ENCODE data around the gene ATG9A.

The ATG9A gene

DNA sequence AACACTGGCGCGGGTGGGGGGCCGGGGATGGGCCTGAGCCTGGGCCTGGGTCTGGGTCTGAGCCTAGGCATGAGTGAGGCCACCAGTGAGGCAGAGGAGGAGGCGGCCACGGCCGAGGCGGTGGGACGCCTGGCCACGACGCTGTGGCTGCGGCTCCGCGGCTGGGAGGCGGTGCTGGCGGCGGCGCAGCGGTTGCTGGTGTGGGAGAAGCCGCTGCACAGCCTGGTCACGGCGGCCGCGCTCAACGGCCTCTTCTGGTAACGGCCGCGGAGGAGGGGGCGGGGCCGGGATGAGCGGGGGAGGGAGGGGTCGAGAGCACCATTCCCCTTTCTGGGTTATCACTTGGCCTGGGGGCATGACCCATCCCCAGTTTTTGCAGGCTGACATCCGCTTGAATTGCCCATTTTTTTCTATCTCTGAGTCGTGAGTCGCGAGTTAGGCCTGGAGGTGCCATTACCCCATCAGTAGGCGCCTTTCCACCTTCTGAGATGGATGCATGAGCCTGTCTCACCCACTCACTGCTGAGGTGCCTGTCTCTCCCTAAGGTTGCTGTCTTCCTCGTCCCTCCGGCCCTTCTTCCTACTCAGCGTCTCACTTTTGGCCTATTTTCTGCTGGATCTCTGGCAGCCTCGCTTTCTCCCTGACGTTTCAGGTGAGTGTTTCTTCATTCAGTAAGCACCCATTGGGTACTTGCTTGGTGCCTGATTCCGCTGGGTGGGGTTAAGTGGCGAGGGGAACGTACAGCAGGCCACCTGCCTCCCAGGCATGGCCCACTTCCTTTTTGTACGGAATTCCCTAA, 50.9 kb downstream of the ATG9A start:
- H3K4me3 ChIP-seq (ENCODE audit: low read length) = peak overlapping the region; percentile 73
- H3K9me3 ChIP-seq (ENCODE audit: low read length) = no peaks in the 10 kb centered on the region
- peak overlapping the region; percentile 13 for H2AFZ ChIP-seq (ENCODE audit: low read depth, low read length)
- H3K36me3 ChIP-seq (ENCODE audit: insufficient read depth, low read length) = peaks cover 53% of the 10 kb centered on the region
- H3K27me3 ChIP-seq (ENCODE audit: insufficient read depth, low read length) = no peaks in the 10 kb centered on the region
- H3K4me1 ChIP-seq (ENCODE audit: insufficient read depth, low read length) = peaks cover 21% of the 10 kb centered on the region

DNA sequence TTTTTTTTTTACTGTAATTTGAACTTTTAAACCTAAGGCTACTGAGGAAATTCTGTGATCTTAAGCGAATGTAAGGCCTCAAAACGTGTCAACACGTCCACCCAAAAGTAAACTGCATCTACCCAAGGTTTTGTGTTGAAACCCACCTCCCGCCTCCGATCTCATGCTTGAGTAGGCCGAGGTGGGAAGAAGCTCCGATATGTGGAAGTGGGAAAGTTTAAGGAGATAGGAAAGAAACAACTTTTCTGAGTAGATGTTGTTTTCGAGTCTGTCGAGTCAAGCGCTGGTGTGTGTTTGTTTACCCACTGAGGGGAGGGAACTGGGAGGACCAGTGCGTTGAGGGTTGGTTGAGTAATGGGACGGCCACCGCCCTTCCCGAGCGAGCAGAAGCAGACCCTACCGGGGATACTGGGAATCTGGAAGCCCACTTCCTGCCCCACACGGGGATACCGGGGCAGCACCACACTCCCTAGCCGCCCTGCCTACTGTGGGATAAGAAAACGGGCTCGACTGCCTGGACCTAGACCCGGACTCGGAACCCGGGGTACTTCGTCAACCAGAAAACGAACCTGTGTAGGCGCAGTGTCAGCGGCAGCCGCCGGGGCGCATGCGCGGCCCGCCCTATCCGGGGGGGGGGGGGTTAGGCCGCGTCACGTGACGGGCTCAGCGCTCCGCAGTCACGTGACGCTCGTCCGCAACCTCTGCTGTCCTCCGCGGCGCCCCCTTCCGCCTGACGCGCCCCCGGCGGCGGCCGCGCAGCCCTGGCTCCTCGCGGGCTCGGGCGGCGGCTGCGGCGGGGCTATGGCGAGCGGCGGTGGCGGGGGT, 51.7 kb downstream of the ATG9A start, which contains the start of gene RETREG2:
Gene RETREG2 (plus strand): TSS at position 724 of the 825 bp plus-strand sequence. CDS start 78 bp downstream, at position 802.
- Histone ChIP-seq H3K4me3 (ENCODE audit: low read length) (peak within 1 kb of the TSS; percentile 73), H3K4me1 (ENCODE audit: insufficient read depth, low read length) (peaks cover 21% of the 10 kb centered on the region), H3K9me3 (ENCODE audit: low read length) (no peaks in the 10 kb centered on the region), H3K27me3 (ENCODE audit: insufficient read depth, low read length) (no peaks in the 10 kb centered on the region), H3K36me3 (ENCODE audit: insufficient read depth, low read length) (peaks cover 51% of the 10 kb centered on the region), H2AFZ (ENCODE audit: low read depth, low read length) (peak within 1 kb of the TSS; percentile 74)

DNA sequence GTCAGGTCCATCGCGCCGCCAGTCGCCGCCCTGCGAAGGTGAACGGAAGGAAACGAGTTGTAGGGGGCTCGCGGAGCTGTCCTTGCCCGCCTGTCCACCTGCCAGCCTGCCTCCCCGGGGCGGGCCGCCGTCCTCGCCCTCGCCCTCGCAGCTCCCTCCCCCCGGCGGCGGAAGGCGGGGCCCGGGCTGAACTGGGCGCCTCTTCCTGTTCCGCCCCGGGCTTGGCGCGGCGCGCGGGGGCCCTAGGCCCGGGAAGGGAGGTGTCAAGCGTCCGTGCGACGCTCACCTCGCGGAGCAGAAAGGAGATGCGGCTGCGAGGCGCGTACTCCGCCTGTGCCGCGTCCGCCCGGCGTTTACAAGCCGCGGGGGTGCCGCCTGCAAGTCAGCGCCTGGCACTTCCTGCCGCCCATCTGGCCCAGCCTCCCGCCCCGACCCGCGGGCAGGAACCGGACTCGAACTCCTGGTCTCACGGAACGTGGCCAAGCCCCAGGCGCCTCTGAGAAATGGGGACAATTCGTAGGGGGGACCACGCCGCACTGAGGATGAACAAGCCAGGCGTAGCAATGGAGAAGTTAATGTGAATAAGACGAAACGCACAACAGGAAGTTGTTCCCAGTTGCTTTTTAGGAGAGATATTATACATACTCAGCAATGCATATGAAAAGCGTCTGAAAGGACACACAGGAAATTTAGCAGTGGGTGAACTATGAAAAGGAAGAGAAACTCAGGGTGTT, 52.5 kb downstream of the ATG9A start, which contains the start of gene CNPPD1:
Gene CNPPD1 (minus strand): TSS at position 108 of the 734 bp plus-strand sequence. CDS start 97 bp downstream, at position 11.
- peak within 1 kb of the TSS; percentile 73 for H3K4me3 ChIP-seq (ENCODE audit: low read length)
- no peaks in the 10 kb centered on the region for H3K9me3 ChIP-seq (ENCODE audit: low read length)
- peaks cover 21% of the 10 kb centered on the region for H3K4me1 ChIP-seq (ENCODE audit: insufficient read depth, low read length)
- no peaks in the 10 kb centered on the region for H3K27me3 ChIP-seq (ENCODE audit: insufficient read depth, low read length)
- peak within 1 kb of the TSS; percentile 74 for H2AFZ ChIP-seq (ENCODE audit: low read depth, low read length)
- peaks cover 46% of the 10 kb centered on the region for H3K36me3 ChIP-seq (ENCODE audit: insufficient read depth, low read length)

DNA sequence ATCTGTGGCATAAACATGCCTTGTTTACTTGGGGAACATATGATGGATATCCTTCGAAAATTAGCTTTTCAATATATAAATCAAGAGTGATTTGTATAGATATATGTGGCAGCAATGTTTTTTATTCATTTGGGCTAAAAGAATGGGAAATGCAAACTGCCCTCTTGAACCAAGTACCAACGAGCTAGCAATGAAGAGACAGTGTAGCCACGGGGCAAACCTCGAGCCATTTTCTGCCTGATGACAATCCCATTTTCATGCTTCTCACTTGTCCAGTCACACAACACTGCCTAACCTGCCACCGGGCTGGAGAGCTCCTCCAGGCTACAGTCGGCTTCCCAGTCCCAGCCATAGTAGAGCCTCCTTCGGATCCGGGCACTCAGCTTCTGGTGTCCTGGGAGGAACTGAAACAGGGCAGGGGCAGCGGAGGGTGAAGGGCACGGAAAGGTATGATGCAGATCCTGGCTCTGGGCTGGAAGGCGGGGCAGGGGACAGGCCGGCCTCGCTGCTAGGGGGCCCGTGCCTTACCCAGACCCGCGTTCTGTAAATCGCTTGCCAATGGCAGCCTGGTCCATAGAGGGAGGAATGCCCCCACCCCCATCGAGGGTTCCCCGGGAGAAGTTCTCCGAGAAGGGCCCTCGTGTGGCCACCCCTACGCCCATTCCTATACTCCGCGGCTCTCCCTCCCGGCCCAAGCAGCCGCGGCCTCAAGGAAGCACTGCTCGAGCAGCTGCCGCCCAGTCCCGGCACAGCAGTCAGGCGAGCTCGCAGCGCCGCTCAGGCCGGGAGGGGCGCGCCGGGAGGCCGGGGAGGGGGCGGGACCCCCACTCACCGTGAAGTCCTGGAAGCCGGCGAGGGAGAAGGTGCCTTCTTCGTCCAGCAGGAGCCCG, 53.3 kb downstream of the ATG9A start:
- Histone ChIP-seq H3K36me3 (ENCODE audit: insufficient read depth, low read length) (peaks cover 40% of the 10 kb centered on the region), H3K4me1 (ENCODE audit: insufficient read depth, low read length) (peaks cover 21% of the 10 kb centered on the region), H3K9me3 (ENCODE audit: low read length) (no peaks in the 10 kb centered on the region), H2AFZ (ENCODE audit: low read depth, low read length) (peak overlapping the region; percentile 74), H3K4me3 (ENCODE audit: low read length) (peak overlapping the region; percentile 73), H3K27me3 (ENCODE audit: insufficient read depth, low read length) (no peaks in the 10 kb centered on the region)

DNA sequence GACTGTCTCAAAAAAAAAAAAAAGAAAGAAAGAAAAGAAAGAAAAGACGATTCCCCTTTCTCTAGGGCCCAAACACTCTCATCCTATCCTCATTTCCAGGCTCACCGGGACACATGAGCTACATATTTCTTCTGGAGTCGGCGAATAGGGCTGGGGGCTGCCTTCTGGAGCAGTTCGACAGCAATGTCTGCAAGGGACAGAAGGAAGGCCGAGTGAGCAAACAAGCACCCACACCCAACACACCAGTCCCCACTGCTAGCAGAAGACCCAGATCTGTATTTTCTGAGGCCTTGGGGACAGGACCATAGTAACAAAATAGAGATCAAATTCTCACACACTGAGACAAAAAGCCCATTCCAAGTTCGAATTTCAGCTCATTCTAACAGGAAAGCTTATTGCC, 54.0 kb downstream of the ATG9A start:
- Histone ChIP-seq H3K4me3 (ENCODE audit: low read length) (peak overlapping the region; percentile 73), H3K4me1 (ENCODE audit: insufficient read depth, low read length) (peaks cover 21% of the 10 kb centered on the region)

DNA sequence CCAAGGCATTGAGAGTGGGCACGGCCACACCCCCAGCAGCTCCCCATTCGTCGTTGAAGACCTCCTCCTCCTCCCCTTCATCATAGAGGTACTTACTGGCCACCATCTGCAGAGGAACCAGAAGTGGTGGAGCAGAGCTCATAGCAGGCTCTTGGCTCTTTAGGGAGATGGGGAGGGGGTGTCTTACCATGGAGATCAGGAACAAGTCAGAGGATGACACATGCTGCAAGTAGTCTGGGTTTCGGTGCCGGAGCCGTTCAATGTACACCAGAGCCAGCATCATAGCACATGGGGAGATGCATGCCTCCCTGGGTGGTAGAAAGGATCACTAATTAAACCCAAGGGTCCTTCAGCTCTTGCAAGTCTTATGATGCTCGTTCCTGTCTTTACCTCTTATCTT, 54.6 kb downstream of the ATG9A start:
- H3K9me3 ChIP-seq (ENCODE audit: low read length) = no peaks in the 10 kb centered on the region
- H2AFZ ChIP-seq (ENCODE audit: low read depth, low read length) = no peak overlapping the region

More for the DNA sequence above, 54.0 kb downstream of the ATG9A start:
- Histone ChIP-seq H2AFZ (ENCODE audit: low read depth, low read length) (no peak overlapping the region), H3K9me3 (ENCODE audit: low read length) (no peaks in the 10 kb centered on the region), H3K36me3 (ENCODE audit: insufficient read depth, low read length) (peaks cover 33% of the 10 kb centered on the region), H3K27me3 (ENCODE audit: insufficient read depth, low read length) (no peaks in the 10 kb centered on the region)

DNA sequence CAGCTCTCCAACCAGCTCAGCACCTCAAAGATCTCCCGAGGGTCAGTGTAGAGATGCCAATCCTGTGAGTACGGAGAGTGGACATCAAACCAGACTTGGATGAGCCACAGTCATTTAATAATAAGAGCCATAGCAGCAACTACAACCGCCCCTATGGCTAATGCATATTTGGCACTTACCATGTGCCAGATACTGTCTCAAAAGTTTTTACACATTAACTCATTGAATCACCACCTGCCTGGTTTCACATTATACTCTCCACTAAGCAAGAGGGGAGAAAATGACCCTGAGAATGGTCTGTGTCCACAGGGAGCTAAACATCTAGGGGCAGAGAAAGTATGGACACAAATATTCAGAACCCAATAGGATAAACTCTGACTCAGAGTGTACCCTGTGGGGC, 55.3 kb downstream of the ATG9A start:
- Histone ChIP-seq H3K9me3 (ENCODE audit: low read length) (no peaks in the 10 kb centered on the region), H3K4me1 (ENCODE audit: insufficient read depth, low read length) (peaks cover 15% of the 10 kb centered on the region), H3K27me3 (ENCODE audit: insufficient read depth, low read length) (no peaks in the 10 kb centered on the region), H2AFZ (ENCODE audit: low read depth, low read length) (no peak overlapping the region), H3K4me3 (ENCODE audit: low read length) (no peak overlapping the region), H3K36me3 (ENCODE audit: insufficient read depth, low read length) (peaks cover 23% of the 10 kb centered on the region)

More for the DNA sequence above, 54.6 kb downstream of the ATG9A start:
- Histone ChIP-seq H3K27me3 (ENCODE audit: insufficient read depth, low read length) (no peaks in the 10 kb centered on the region), H3K4me1 (ENCODE audit: insufficient read depth, low read length) (peaks cover 21% of the 10 kb centered on the region), H3K36me3 (ENCODE audit: insufficient read depth, low read length) (peaks cover 27% of the 10 kb centered on the region), H3K4me3 (ENCODE audit: low read length) (no peak overlapping the region)

DNA sequence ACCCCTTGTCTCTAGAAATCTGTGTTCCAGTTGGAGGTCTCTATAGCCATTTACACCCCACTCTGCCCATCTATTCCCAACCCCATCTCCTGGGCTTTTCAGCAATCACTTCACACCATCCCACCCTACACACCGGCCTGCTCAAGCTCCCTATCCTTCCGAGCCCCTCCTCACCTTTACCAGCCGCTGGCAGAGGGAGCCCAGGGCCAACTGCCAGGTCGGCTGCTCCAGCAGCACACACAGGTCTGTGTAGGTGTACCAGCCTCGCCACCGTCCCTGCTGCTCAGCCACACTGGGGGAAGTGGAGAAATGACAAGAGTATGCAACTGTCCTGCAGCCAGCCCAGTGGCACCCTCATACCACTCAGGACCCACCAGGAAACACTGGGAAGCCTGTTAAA, 56.3 kb downstream of the ATG9A start:
- H3K27me3 ChIP-seq (ENCODE audit: insufficient read depth, low read length) = no peaks in the 10 kb centered on the region
- H3K9me3 ChIP-seq (ENCODE audit: low read length) = no peaks in the 10 kb centered on the region
- H3K4me3 ChIP-seq (ENCODE audit: low read length) = no peak overlapping the region

DNA sequence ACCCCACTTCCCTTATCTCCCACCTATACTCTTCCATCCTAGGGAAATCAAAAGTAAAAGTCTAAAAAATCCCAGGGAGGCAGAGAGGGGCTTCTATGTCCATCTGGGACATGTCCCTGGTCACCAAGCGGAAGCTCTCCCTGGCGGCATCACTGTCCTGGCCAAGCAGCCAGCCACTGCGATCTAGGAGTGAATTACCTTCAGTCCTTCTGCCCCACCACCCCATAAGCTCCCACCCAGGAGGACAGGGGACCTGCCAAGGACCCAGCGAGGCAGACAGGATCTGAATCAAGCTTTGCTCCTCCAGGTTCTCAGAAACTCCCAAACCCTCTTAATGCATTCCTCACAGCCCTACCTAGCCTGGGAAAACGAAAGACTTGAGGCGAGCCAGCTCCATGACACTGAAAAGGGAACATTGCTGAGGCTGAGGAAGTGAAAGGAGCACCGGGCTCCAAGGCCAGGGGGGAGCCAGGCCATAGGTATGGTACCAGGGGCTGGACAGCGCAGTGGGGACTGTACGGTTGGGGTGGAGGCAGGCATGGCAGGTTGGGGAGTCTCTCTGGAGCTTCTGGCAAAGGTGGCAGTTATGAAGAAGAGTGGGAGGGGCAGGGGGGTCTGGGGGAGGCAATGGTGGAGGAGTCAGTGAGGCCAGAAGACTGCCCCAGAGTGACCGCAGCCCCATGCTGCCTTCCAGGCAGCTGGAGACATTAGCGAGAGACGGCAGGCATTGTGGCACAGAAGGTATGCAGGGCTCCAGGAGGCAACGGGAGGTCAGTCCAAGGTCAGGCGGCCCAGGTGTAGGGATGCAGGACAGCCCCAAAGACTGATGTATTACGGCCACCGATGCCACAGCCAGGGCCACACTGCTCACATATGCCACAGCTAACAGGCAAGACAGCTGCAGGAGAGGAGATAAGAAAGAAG, 56.9 kb downstream of the ATG9A start:
- Histone ChIP-seq H2AFZ (ENCODE audit: low read depth, low read length) (no peak overlapping the region), H3K4me1 (ENCODE audit: insufficient read depth, low read length) (peaks cover 9% of the 10 kb centered on the region), H3K27me3 (ENCODE audit: insufficient read depth, low read length) (no peaks in the 10 kb centered on the region), H3K4me3 (ENCODE audit: low read length) (no peak overlapping the region), H3K36me3 (ENCODE audit: insufficient read depth, low read length) (peaks cover 23% of the 10 kb centered on the region), H3K9me3 (ENCODE audit: low read length) (no peaks in the 10 kb centered on the region)

More for the DNA sequence above, 56.3 kb downstream of the ATG9A start:
- H2AFZ ChIP-seq (ENCODE audit: low read depth, low read length) = no peak overlapping the region
- H3K4me1 ChIP-seq (ENCODE audit: insufficient read depth, low read length) = peaks cover 9% of the 10 kb centered on the region
- peaks cover 23% of the 10 kb centered on the region for H3K36me3 ChIP-seq (ENCODE audit: insufficient read depth, low read length)

DNA sequence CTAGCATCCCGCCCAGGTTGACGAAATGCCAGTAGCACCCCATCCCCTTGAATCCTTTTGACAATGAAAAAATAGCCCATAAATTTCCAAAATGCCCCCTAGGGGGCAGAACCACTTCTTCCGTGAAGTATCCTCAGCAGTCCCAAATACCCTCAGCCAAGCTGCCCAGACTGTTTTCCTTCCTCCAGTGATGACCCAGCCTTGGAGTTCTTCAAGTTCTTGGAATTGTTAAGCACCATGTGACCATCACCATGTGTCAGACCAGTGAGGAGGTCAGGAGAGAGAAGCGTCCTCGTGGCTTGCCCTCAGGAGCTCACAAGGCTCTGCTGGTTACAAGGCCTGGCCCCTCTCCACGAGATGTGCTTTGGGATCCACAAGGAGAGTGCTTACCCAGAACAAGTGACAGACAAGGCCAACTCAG, 58.2 kb downstream of the ATG9A start:
- Histone ChIP-seq H3K36me3 (ENCODE audit: insufficient read depth, low read length) (peaks cover 23% of the 10 kb centered on the region), H3K4me3 (ENCODE audit: low read length) (no peak overlapping the region), H2AFZ (ENCODE audit: low read depth, low read length) (no peak overlapping the region), H3K9me3 (ENCODE audit: low read length) (no peaks in the 10 kb centered on the region), H3K27me3 (ENCODE audit: insufficient read depth, low read length) (no peaks in the 10 kb centered on the region), H3K4me1 (ENCODE audit: insufficient read depth, low read length) (peaks cover 9% of the 10 kb centered on the region)

DNA sequence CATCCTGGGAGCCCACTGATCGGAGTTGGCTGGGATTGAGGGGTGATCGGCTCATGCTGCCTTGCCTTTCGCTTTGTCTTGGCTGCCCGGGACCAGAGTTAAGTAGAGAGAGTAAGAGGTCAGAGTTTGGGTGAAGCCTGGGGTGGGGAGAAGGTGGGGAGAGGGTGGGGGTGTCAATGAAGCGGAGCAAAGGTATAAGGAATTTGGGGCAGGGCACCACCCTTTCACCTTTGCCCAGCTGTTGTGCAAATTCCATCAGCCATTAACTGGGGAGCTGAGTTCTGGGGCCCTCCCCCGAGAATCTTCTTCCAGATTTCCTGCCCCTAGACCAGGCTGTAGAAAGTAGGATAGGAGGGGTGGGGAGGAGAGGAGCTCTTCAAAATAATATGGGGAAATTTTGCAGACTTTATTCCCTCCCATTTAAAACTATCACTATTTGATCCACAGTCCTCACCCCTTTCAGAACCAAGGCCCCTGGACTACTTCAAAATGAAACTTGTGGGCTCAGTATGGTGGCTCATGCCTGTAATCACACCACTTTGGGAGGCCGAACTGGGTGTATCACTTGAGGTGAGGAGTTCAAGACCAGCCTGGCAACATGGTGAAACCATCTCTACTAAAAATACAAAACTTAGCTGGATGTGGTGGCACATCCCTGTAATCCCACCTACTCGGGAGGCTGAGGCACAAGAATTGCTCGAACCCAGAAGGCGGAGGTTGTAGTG, 59.3 kb downstream of the ATG9A start, which contains the start of gene SLC23A3:
Gene SLC23A3 (minus strand): TSS at position 100 of the 725 bp plus-strand sequence. CDS start 45 bp downstream, at position 55.
- no peaks in the 10 kb centered on the region for H3K9me3 ChIP-seq (ENCODE audit: low read length)
- H3K36me3 ChIP-seq (ENCODE audit: insufficient read depth, low read length) = peaks cover 23% of the 10 kb centered on the region
- no peaks in the 10 kb centered on the region for H3K4me1 ChIP-seq (ENCODE audit: insufficient read depth, low read length)
- H3K4me3 ChIP-seq (ENCODE audit: low read length) = no peak within 1 kb of the TSS
- H2AFZ ChIP-seq (ENCODE audit: low read depth, low read length) = no peak within 1 kb of the TSS
- H3K27me3 ChIP-seq (ENCODE audit: insufficient read depth, low read length) = no peaks in the 10 kb centered on the region
